ENCODE data around the gene MAN2B2. TPM values are rescaled to one million over a fixed set of nuclear protein-coding genes. Genes with fewer than 3 reads are reported as not detected.
"Not testable (repeated sequence)": the region's sequence is repeated elsewhere in the genome, so short reads cannot be mapped to it uniquely, and the experiment has no call there.

MAN2B2 gene
- total RNA-seq, 1 experiment from 2014 or later: 12.1 TPM

GRCh38 chr4:6668391-6668790 is 93.4 kb downstream of the MAN2B2 start:
- DNase-seq (ENCODE audit: low spot score): peak; percentile 28

- no peak for DNase-seq (ENCODE audit: low spot score)
Measured at GRCh38 chr4:6671648-6672047, 96.7 kb downstream of the MAN2B2 start.

GRCh38 chr4:6672131-6672530 is 97.1 kb downstream of the MAN2B2 start:
- DNase-seq (ENCODE audit: low spot score): no peak

- DNase-seq (ENCODE audit: low spot score): not testable (repeated sequence)
Measured at GRCh38 chr4:6672541-6673190, 97.7 kb downstream of the MAN2B2 start.

Other genes starting within 250 kb of the MAN2B2 start
- gene PPP2R2C, start 102.6 kb upstream of the MAN2B2 start, total RNA-seq (2014; rRNA removed; shearing (Covaris generic)): 6.7 and 10.6 TPM in 2 replicates
- 153 and 191 TPM in 2 replicates for gene MRFAP1, start 65.5 kb downstream of the MAN2B2 start, total RNA-seq (2014; rRNA removed; shearing (Covaris generic))
- gene S100P, start 118.7 kb downstream of the MAN2B2 start, total RNA-seq (2014; rRNA removed; shearing (Covaris generic)): not detected in 2 replicates
- gene MRFAP1L1, start 134.7 kb downstream of the MAN2B2 start, total RNA-seq (2014; rRNA removed; shearing (Covaris generic)): 71.6 and 90.6 TPM in 2 replicates
- gene BLOC1S4, start 141.0 kb downstream of the MAN2B2 start, total RNA-seq (2014; rRNA removed; shearing (Covaris generic)): 16.8 and 23.2 TPM in 2 replicates
- 21.6 and 22.6 TPM in 2 replicates for gene KIAA0232, start 207.5 kb downstream of the MAN2B2 start, total RNA-seq (2014; rRNA removed; shearing (Covaris generic))

Data from A172 (cell line).